ENCODE measurements around the gene NAGA. TPM values are rescaled to one million over a fixed set of nuclear protein-coding genes. Genes with fewer than 3 reads are reported as not detected.

The NAGA gene
- total RNA-seq, 1 donor from 2014 or later: 52.3 TPM

- Histone ChIP-seq H3K4me1 (peaks cover 0 to 40% of the 10 kb centered on the region in 2 donors), H3K27me3 (no peaks in the 10 kb centered on the region), H3K9me3 (no peaks in the 10 kb centered on the region), H3K4me3 (no peak overlapping the region), H3K36me3 (peaks cover 10 to 13% of the 10 kb centered on the region in 2 donors), H3K27ac (peak overlapping the region; percentile 95 to 96)
- TF ChIP-seq CTCF (IDR thresholded peaks at IDR 0.05): no peak
- intact Hi-C loops (cut with DNase I): loop anchor here (5.0 to 10.0 kb wide), 3 partner anchors 265 to 1107 kb away; partner anchors contain the start of gene TTLL12
- DNase-seq (ENCODE audit: low spot score in 2 of 2): no peak
These were observed 7.0 kb upstream of the NAGA start for GRCh38 chr22:42077486-42078125.

GRCh38 chr22:42076764-42077485, 6.3 kb upstream of the NAGA start:
- H3K4me3 ChIP-seq: no peak overlapping the region
- H3K4me1 ChIP-seq: peaks cover 0 to 39% of the 10 kb centered on the region in 2 donors

GRCh38 chr22:42074846-42075676, 4.4 kb upstream of the NAGA start:
- no peak for TF ChIP-seq CTCF (IDR thresholded peaks at IDR 0.05)
- no peaks in the 10 kb centered on the region for H3K9me3 ChIP-seq
- peak overlapping the region; percentile 70 to 81 for H3K4me3 ChIP-seq
- peaks cover 0 to 36% of the 10 kb centered on the region in 2 donors for H3K4me1 ChIP-seq
- no peaks in the 10 kb centered on the region for H3K27me3 ChIP-seq
- no peak for DNase-seq (ENCODE audit: low spot score in 2 of 2)
- H3K36me3 ChIP-seq: peaks cover 6 to 12% of the 10 kb centered on the region in 2 donors
- intact Hi-C loops (cut with DNase I): loop anchor here (5.0 to 10.0 kb wide), 4 partner anchors 128 to 1110 kb away; partner anchors contain the start of genes CENPM and TTLL12
- H3K27ac ChIP-seq: peak overlapping the region; percentile 87 to 90

More at GRCh38 chr22:42076764-42077485, 6.3 kb upstream of the NAGA start:
- intact Hi-C loops (cut with DNase I): loop anchor here (5.0 to 10.0 kb wide), 3 partner anchors 265 to 1108 kb away; partner anchors contain the start of gene TTLL12
- peak overlapping the region; percentile 95 to 96 for H3K27ac ChIP-seq
- no peak for TF ChIP-seq CTCF (IDR thresholded peaks at IDR 0.05)
- no peaks in the 10 kb centered on the region for H3K27me3 ChIP-seq
- no peak for DNase-seq (ENCODE audit: low spot score in 2 of 2)
- H3K36me3 ChIP-seq: peaks cover 6 to 12% of the 10 kb centered on the region in 2 donors
- H3K9me3 ChIP-seq: no peaks in the 10 kb centered on the region

- Histone ChIP-seq H3K4me3 (peak within 1 kb of the TSS; percentile 70 to 81), H3K36me3 (peaks cover 6 to 12% of the 10 kb centered on the region in 2 donors), H3K9me3 (no peaks in the 10 kb centered on the region), H3K4me1 (peaks cover 0 to 41% of the 10 kb centered on the region in 2 donors), H3K27me3 (no peaks in the 10 kb centered on the region), H3K27ac (peak within 1 kb of the TSS; percentile 87 to 90)
- intact Hi-C loops (cut with DNase I): loop anchor here (5.0 to 10.0 kb wide), 2 partner anchors 127 to 1111 kb away; partner anchors contain the start of genes CENPM and TTLL12
- TF ChIP-seq CTCF (IDR thresholded peaks at IDR 0.05): peak; percentile 36 to 49 (median 41)
- peak in 1 of 2 donors; percentile 78 for DNase-seq (ENCODE audit: low spot score in 2 of 2)
These were observed 3.7 kb upstream of the NAGA start, which contains the start of gene PHETA2 for GRCh38 chr22:42074132-42074811. TSS of gene PHETA2 (plus strand) at chr22:42074248. CDS start at chr22:42077294, 3,046 bp downstream.
